Measurements from ENCODE around the gene ARHGDIG. TPM values are rescaled to one million over a fixed set of nuclear protein-coding genes. Genes with fewer than 3 reads are reported as not detected.

ARHGDIG gene
- total RNA-seq, 1 donor, result not detected

- no peak overlapping the region for H3K4me2 ChIP-seq (ENCODE audit: insufficient read depth, low read length)
- peak; percentile 48 for DNase-seq (ENCODE audit: insufficient read length, low spot score, missing footprints)
- H3K79me2 ChIP-seq (ENCODE audit: insufficient read depth, low read length), result peaks cover 77% of the 10 kb centered on the region
- H3K4me1 ChIP-seq (ENCODE audit: insufficient read depth, low read length), result no peaks in the 10 kb centered on the region
- peaks cover 9% of the 10 kb centered on the region for H3K36me3 ChIP-seq (ENCODE audit: insufficient read depth, low read length)
- no peak overlapping the region for H3K4me3 ChIP-seq (ENCODE audit: insufficient read depth, low read length)
- H3K9me3 ChIP-seq (ENCODE audit: low read depth, low read length), result no peaks in the 10 kb centered on the region
- TF ChIP-seq CTCF (IDR thresholded peaks at IDR 0.05; ENCODE audit: extremely low read depth, low read depth, low read length), result no peak
- peaks cover 61% of the 10 kb centered on the region for H4K20me1 ChIP-seq (ENCODE audit: insufficient read depth, low read length)
- no peaks in the 10 kb centered on the region for H3K27me3 ChIP-seq (ENCODE audit: insufficient read depth, low read length)
- H3K27ac ChIP-seq (ENCODE audit: low read depth, low read length), result no peak overlapping the region
- no peak overlapping the region for H2AFZ ChIP-seq (ENCODE audit: low read length)
Measured at GRCh38 chr16:318628-319027, 38.2 kb downstream of the ARHGDIG start.

GRCh38 chr16:320206-320605 is 39.8 kb downstream of the ARHGDIG start:
- no peak overlapping the region for H3K4me3 ChIP-seq (ENCODE audit: insufficient read depth, low read length)
- no peaks in the 10 kb centered on the region for H3K36me3 ChIP-seq (ENCODE audit: insufficient read depth, low read length)
- no peak overlapping the region for H3K27ac ChIP-seq (ENCODE audit: low read depth, low read length)
- no peak overlapping the region for H2AFZ ChIP-seq (ENCODE audit: low read length)
- H4K20me1 ChIP-seq (ENCODE audit: insufficient read depth, low read length), result peaks cover 63% of the 10 kb centered on the region
- no peaks in the 10 kb centered on the region for H3K9me3 ChIP-seq (ENCODE audit: low read depth, low read length)
- TF ChIP-seq CTCF (IDR thresholded peaks at IDR 0.05; ENCODE audit: extremely low read depth, low read depth, low read length), result no peak
- H3K79me2 ChIP-seq (ENCODE audit: insufficient read depth, low read length), result peaks cover 78% of the 10 kb centered on the region
- H3K27me3 ChIP-seq (ENCODE audit: insufficient read depth, low read length), result no peaks in the 10 kb centered on the region
- no peaks in the 10 kb centered on the region for H3K4me1 ChIP-seq (ENCODE audit: insufficient read depth, low read length)
- H3K4me2 ChIP-seq (ENCODE audit: insufficient read depth, low read length), result no peak overlapping the region
- peak; percentile 82 for DNase-seq (ENCODE audit: insufficient read length, low spot score, missing footprints)

GRCh38 chr16:321532-321931 is 41.1 kb downstream of the ARHGDIG start:
- H2AFZ ChIP-seq (ENCODE audit: low read length), result no peak overlapping the region
- H3K79me2 ChIP-seq (ENCODE audit: insufficient read depth, low read length), result peaks cover 80% of the 10 kb centered on the region
- H3K27me3 ChIP-seq (ENCODE audit: insufficient read depth, low read length), result no peaks in the 10 kb centered on the region
- no peak overlapping the region for H3K27ac ChIP-seq (ENCODE audit: low read depth, low read length)
- no peaks in the 10 kb centered on the region for H3K4me1 ChIP-seq (ENCODE audit: insufficient read depth, low read length)
- H3K4me3 ChIP-seq (ENCODE audit: insufficient read depth, low read length), result no peak overlapping the region
- peak; percentile 84 for DNase-seq (ENCODE audit: insufficient read length, low spot score, missing footprints)
- H4K20me1 ChIP-seq (ENCODE audit: insufficient read depth, low read length), result peaks cover 64% of the 10 kb centered on the region
- H3K4me2 ChIP-seq (ENCODE audit: insufficient read depth, low read length), result no peak overlapping the region
- H3K9me3 ChIP-seq (ENCODE audit: low read depth, low read length), result no peaks in the 10 kb centered on the region
- no peaks in the 10 kb centered on the region for H3K36me3 ChIP-seq (ENCODE audit: insufficient read depth, low read length)
- TF ChIP-seq CTCF (IDR thresholded peaks at IDR 0.05; ENCODE audit: extremely low read depth, low read depth, low read length), result no peak

GRCh38 chr16:322476-323143 is 42.2 kb downstream of the ARHGDIG start:
- H3K27me3 ChIP-seq (ENCODE audit: insufficient read depth, low read length), result no peaks in the 10 kb centered on the region
- no peak overlapping the region for H3K4me2 ChIP-seq (ENCODE audit: insufficient read depth, low read length)
- DNase-seq (ENCODE audit: insufficient read length, low spot score, missing footprints), result peak; percentile 68
- H3K79me2 ChIP-seq (ENCODE audit: insufficient read depth, low read length), result peaks cover 72% of the 10 kb centered on the region
- H2AFZ ChIP-seq (ENCODE audit: low read length), result no peak overlapping the region
- H3K27ac ChIP-seq (ENCODE audit: low read depth, low read length), result no peak overlapping the region
- no peak overlapping the region for H3K4me3 ChIP-seq (ENCODE audit: insufficient read depth, low read length)
- H3K4me1 ChIP-seq (ENCODE audit: insufficient read depth, low read length), result peaks cover 7% of the 10 kb centered on the region
- H4K20me1 ChIP-seq (ENCODE audit: insufficient read depth, low read length), result peaks cover 59% of the 10 kb centered on the region
- H3K36me3 ChIP-seq (ENCODE audit: insufficient read depth, low read length), result no peaks in the 10 kb centered on the region
- no peak for TF ChIP-seq CTCF (IDR thresholded peaks at IDR 0.05; ENCODE audit: extremely low read depth, low read depth, low read length)
- no peaks in the 10 kb centered on the region for H3K9me3 ChIP-seq (ENCODE audit: low read depth, low read length)
